GM12878 (cell line): ENCODE measurements around the gene EIF2S1. TPM values are rescaled to one million over a fixed set of nuclear protein-coding genes. Genes with fewer than 3 reads are reported as not detected.

ENCODE experiments used
- ATAC-seq: fragments of 200-7000 bp; cut with Tn5 transposase; 3 replicates; pipeline ENCODE4 v1.9.1; 2020; ENCODE audit warnings: mild to moderate bottlenecking, moderate library complexity
- BruUV-seq: library from RNA; stranded (reverse); fragments of 400-500 nt; replicated peaks from 2 replicates; lab custom pipeline; 2021; lab: Mats Ljungman, UMichigan
- CTCF ChIA-PET: fragments of 300-600 bp; sonication (Branson Sonifier 250); formaldehyde crosslinking; extraction: SDS; loops from one replicate; lab custom pipeline; 2021; ENCODE audit warnings: inconsistent platforms; lab: Yijun Ruan, JAX
- POLR2A ChIA-PET: fragments of 350-600 bp; formaldehyde crosslinking; extraction: SDS; loops from one replicate; lab custom pipeline; 2021; ENCODE audit warnings: inconsistent platforms; lab: Charles Lee
- RAD21 ChIA-PET: fragments of 300-600 bp; sonication (Branson Sonifier 250); formaldehyde crosslinking; loops from one replicate; lab custom pipeline; 2023; ENCODE audit warnings: antibody characterized with exemption; ENCODE audit not compliant: unreplicated experiment; lab: Charles Lee
- SMC1A ChIA-PET: fragments of 300-600 bp; sonication (Branson Sonifier 250); formaldehyde crosslinking; loops from one replicate; lab custom pipeline; 2023; ENCODE audit not compliant: unreplicated experiment, uncharacterized antibody; lab: Charles Lee
- DNase-seq: peaks from one replicate; pipeline ENCODE4 v3.0.0-alpha.2; 2011; ENCODE audit warnings: low read depth, low spot score
- FAIRE-seq: peaks from 3 replicates; lab custom pipeline; 2011; peaks lifted over from hg19 to GRCh38; lab: Jason Lieb, UNC
- H2AFZ ChIP-seq: 2 replicates; pipeline ENCODE4 v1.6.0; 2011; ENCODE audit warnings: low read depth, low read length, control low read depth; ENCODE audit not compliant: control insufficient read depth
- H3K27ac ChIP-seq: 2 replicates; pipeline ENCODE4 v1.5.1; 2011; ENCODE audit warnings: control low read depth; ENCODE audit not compliant: control insufficient read depth, insufficient read depth
- H3K27me3 ChIP-seq, 2 experiments: replicated peaks in 1 of 2; 2 replicates each; pipeline versions ENCODE4 v1.6.0 to v1.6.1; 2011; ENCODE audit warnings: low read length in 1 of 2; ENCODE audit not compliant: control insufficient read depth in 2 of 2, insufficient read depth in 2 of 2
- H3K36me3 ChIP-seq, 2 experiments: 2 replicates each; pipeline ENCODE4 v1.5.1; 2011; ENCODE audit warnings: low read length in 1 of 2; ENCODE audit not compliant: control insufficient read depth in 2 of 2, insufficient read depth in 2 of 2
- H3K4me1 ChIP-seq: 2 replicates; pipeline ENCODE4 v1.6.1; 2011; ENCODE audit warnings: mild to moderate bottlenecking, low read length, moderate library complexity, mixed read lengths; ENCODE audit not compliant: control insufficient read depth, insufficient read depth
- H3K4me2 ChIP-seq: 2 replicates; pipeline ENCODE4 v1.6.0; 2011; ENCODE audit warnings: control low read depth; ENCODE audit not compliant: control insufficient read depth, insufficient read depth
- H3K4me3 ChIP-seq: fragments of 200-600 bp; sonication (generic); 2 replicates; pipeline ENCODE4 v1.5.1; 2016
- H3K79me2 ChIP-seq: 2 replicates; pipeline ENCODE4 v1.6.0; 2011; ENCODE audit warnings: low read length; ENCODE audit not compliant: control insufficient read depth, insufficient read depth
- H3K9ac ChIP-seq: 2 replicates; pipeline ENCODE4 v1.8.0; 2011; ENCODE audit warnings: low read length, control low read depth, mixed read lengths; ENCODE audit not compliant: control insufficient read depth, insufficient read depth
- H3K9me3 ChIP-seq: replicated peaks from 3 replicates; pipeline ENCODE4 v1.5.1; 2011; ENCODE audit warnings: mild to moderate bottlenecking, low read length; ENCODE audit not compliant: control insufficient read depth, insufficient read depth
- H4K20me1 ChIP-seq: 2 replicates; pipeline ENCODE4 v1.6.0; 2011; ENCODE audit not compliant: control insufficient read depth, insufficient read depth
- FOXK2 ChIP-seq: fragments of 450-650 bp; IDR thresholded peaks from 2 replicates; pipeline ENCODE4 v1.6.1; 2017; ENCODE audit warnings: mild to moderate bottlenecking, moderate library complexity
- NR2C1 ChIP-seq: fragments of 450-650 bp; IDR thresholded peaks from 2 replicates; pipeline ENCODE4 v1.6.1; 2017; ENCODE audit warnings: antibody characterized with exemption, mild to moderate bottlenecking, moderate library complexity
- RB1 ChIP-seq: fragments of 450-650 bp; formaldehyde crosslinking; IDR thresholded peaks from 2 replicates; pipeline ENCODE4 v1.6.1; 2017; ENCODE audit warnings: mild to moderate bottlenecking, borderline replicate concordance
- RCOR1 ChIP-seq: conservative IDR thresholded peaks from 2 replicates; pipeline ENCODE4 v1.6.1; 2012; ENCODE audit warnings: low read depth, low read length, improper control_type of control experiment
- WGBS: methylation state at CpG from one replicate; pipeline ENCODE4 v1.1.6; 2016; ENCODE audit warnings: low lambda C conversion rate; ENCODE audit not compliant: insufficient replicate concordance, insufficient coverage; ENCODE audit errors: missing lambda C conversion rate; 5-methylcytosine and 5-hydroxymethylcytosine counted together
- in situ Hi-C: fragments of 300-500 bp; cut with MboI; formaldehyde crosslinking; loops from 9 replicates; pipeline ENCODE4 v1.14.3; 2018; ENCODE audit warnings: mixed read lengths
- intact Hi-C: fragments of 100-400 bp; cut with micrococcal nuclease; formaldehyde crosslinking; loops from one replicate; pipeline ENCODE4 v1.14.2; 2022; ENCODE audit not compliant: unreplicated experiment
- polyA plus RNA-seq, 11 experiments: library from polyadenylated mRNA; depleted of rRNA in 4 of 11; unstranded in 6 of 11; stranded (reverse) in 5 of 11; fragments of >200 nt; fragmentation: Nextera tagmentation in 4 of 11; fragmentation: Illumina TruSeq in 1 of 11; extraction: Ambion mirVana in 4 of 11; extraction: Trizol in 1 of 11; gene quantifications; 1 replicate in 1 of 11; 2 replicates in 10 of 11; pipeline versions ENCODE4 v1.2.1 to v1.2.3, GENCODE V29; 2011 to 2016; ENCODE audit warnings: inconsistent platforms in 2 of 11, missing spikeins in 2 of 11, low read depth in 1 of 11
- total RNA-seq, 4 experiments: library from RNA; depleted of rRNA in 3 of 4; stranded (reverse); fragments of >200 nt in 3 of 4; fragmentation: Illumina TruSeq in 1 of 4; extraction: Trizol in 1 of 4; gene quantifications; 2 replicates each; pipeline versions ENCODE4 v1.2.1 to v1.2.3, GENCODE V29; 2013 to 2021
- TF ChIP-seq, protein P1 (sequence below): IDR thresholded peaks from 2 replicates; pipeline ENCODE4 v1.6.1; 2012; ENCODE audit warnings: low read length, inconsistent platforms
- TF ChIP-seq, protein P2 (sequence below): fragments of 450-650 bp; IDR thresholded peaks from 2 replicates; pipeline ENCODE4 v1.6.1; 2017; ENCODE audit warnings: mild to moderate bottlenecking, moderate library complexity
- TF ChIP-seq, protein P3 (sequence below): IDR thresholded peaks from 2 replicates; pipeline ENCODE4 v1.6.1; 2012; ENCODE audit warnings: low read depth, low read length, improper control_type of control experiment
- TF ChIP-seq, protein P4 (sequence below): fragments of 450-650 bp; IDR thresholded peaks from 2 replicates; pipeline ENCODE4 v1.6.1; 2018; ENCODE audit warnings: borderline replicate concordance, mild to moderate bottlenecking; ENCODE audit not compliant: partially characterized antibody
- TF ChIP-seq, protein P5 (sequence below): IDR thresholded peaks from 2 replicates; pipeline ENCODE4 v1.6.1; 2011; ENCODE audit warnings: low read depth, low read length, improper control_type of control experiment, borderline replicate concordance

The EIF2S1 gene
- total and polyA plus RNA-seq, 10 of the 15 experiments (the other 5 are each of a cell fraction or from before 2014, with no cell fraction given) = 155 to 563 (median 262) TPM

DNA sequence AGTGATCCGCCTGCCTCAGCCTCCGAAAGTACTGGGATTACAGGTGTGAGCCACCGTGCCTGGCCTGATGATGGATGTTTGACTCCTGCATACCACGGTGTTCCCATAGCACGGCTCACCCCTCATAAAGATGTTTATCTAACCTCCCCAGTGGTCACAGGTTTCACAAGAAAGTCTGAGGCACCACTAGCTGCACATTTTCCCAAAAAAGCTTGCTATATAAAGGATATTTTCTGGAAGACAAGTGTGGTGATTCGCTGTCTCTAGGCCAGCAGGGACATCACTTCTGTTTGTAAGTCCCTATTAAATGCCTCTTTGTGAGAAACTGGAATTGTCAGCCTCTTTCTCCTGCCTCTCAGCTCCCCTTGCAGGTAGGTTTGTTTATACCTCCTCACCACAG, 33.6 kb downstream of the EIF2S1 start:
- H3K4me1 ChIP-seq = no peaks in the 10 kb centered on the region
- in situ Hi-C loops (no loop called here), intact Hi-C loops (no loop called here)
- H4K20me1 ChIP-seq = no peaks in the 10 kb centered on the region
- H3K27me3 ChIP-seq = no peaks in the 10 kb centered on the region
- no peak overlapping the region for H3K9ac ChIP-seq
- ATAC-seq (no peak), DNase-seq (no peak), FAIRE-seq (no peak)
- no peaks in the 10 kb centered on the region for H3K36me3 ChIP-seq
- no peak overlapping the region for H2AFZ ChIP-seq
- H3K27ac ChIP-seq = no peak overlapping the region
- H3K4me3 ChIP-seq = no peak overlapping the region
- POLR2A ChIA-PET = no interaction called here
- RAD21 ChIA-PET = no interaction called here
- no peak overlapping the region for H3K4me2 ChIP-seq
- no peaks in the 10 kb centered on the region for H3K79me2 ChIP-seq
- no TSS peak for BruUV-seq
- no peaks in the 10 kb centered on the region for H3K9me3 ChIP-seq
- SMC1A ChIA-PET = interaction anchor here (1.5 kb wide), 1 partner anchor 9 kb away, joined by 3 read pairs; no protein-coding TSS in a partner anchor
- CTCF ChIA-PET = no interaction called here
- WGBS = 70% methylated on average over 6 of the region's 6 CpGs
- TF ChIP-seq, protein P1, sequence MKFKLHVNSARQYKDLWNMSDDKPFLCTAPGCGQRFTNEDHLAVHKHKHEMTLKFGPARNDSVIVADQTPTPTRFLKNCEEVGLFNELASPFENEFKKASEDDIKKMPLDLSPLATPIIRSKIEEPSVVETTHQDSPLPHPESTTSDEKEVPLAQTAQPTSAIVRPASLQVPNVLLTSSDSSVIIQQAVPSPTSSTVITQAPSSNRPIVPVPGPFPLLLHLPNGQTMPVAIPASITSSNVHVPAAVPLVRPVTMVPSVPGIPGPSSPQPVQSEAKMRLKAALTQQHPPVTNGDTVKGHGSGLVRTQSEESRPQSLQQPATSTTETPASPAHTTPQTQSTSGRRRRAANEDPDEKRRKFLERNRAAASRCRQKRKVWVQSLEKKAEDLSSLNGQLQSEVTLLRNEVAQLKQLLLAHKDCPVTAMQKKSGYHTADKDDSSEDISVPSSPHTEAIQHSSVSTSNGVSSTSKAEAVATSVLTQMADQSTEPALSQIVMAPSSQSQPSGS = no peak
- TF ChIP-seq, protein P2, sequence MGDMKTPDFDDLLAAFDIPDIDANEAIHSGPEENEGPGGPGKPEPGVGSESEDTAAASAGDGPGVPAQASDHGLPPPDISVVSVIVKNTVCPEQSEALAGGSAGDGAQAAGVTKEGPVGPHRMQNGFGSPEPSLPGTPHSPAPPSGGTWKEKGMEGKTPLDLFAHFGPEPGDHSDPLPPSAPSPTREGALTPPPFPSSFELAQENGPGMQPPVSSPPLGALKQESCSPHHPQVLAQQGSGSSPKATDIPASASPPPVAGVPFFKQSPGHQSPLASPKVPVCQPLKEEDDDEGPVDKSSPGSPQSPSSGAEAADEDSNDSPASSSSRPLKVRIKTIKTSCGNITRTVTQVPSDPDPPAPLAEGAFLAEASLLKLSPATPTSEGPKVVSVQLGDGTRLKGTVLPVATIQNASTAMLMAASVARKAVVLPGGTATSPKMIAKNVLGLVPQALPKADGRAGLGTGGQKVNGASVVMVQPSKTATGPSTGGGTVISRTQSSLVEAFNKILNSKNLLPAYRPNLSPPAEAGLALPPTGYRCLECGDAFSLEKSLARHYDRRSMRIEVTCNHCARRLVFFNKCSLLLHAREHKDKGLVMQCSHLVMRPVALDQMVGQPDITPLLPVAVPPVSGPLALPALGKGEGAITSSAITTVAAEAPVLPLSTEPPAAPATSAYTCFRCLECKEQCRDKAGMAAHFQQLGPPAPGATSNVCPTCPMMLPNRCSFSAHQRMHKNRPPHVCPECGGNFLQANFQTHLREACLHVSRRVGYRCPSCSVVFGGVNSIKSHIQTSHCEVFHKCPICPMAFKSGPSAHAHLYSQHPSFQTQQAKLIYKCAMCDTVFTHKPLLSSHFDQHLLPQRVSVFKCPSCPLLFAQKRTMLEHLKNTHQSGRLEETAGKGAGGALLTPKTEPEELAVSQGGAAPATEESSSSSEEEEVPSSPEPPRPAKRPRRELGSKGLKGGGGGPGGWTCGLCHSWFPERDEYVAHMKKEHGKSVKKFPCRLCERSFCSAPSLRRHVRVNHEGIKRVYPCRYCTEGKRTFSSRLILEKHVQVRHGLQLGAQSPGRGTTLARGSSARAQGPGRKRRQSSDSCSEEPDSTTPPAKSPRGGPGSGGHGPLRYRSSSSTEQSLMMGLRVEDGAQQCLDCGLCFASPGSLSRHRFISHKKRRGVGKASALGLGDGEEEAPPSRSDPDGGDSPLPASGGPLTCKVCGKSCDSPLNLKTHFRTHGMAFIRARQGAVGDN = no peak
- TF ChIP-seq, protein P3, sequence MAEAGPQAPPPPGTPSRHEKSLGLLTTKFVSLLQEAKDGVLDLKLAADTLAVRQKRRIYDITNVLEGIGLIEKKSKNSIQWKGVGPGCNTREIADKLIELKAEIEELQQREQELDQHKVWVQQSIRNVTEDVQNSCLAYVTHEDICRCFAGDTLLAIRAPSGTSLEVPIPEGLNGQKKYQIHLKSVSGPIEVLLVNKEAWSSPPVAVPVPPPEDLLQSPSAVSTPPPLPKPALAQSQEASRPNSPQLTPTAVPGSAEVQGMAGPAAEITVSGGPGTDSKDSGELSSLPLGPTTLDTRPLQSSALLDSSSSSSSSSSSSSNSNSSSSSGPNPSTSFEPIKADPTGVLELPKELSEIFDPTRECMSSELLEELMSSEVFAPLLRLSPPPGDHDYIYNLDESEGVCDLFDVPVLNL = no peak
- TF ChIP-seq RCOR1 (no peak), NR2C1 (no peak), FOXK2 (no peak), RB1 (no peak)
- TF ChIP-seq, protein P4, sequence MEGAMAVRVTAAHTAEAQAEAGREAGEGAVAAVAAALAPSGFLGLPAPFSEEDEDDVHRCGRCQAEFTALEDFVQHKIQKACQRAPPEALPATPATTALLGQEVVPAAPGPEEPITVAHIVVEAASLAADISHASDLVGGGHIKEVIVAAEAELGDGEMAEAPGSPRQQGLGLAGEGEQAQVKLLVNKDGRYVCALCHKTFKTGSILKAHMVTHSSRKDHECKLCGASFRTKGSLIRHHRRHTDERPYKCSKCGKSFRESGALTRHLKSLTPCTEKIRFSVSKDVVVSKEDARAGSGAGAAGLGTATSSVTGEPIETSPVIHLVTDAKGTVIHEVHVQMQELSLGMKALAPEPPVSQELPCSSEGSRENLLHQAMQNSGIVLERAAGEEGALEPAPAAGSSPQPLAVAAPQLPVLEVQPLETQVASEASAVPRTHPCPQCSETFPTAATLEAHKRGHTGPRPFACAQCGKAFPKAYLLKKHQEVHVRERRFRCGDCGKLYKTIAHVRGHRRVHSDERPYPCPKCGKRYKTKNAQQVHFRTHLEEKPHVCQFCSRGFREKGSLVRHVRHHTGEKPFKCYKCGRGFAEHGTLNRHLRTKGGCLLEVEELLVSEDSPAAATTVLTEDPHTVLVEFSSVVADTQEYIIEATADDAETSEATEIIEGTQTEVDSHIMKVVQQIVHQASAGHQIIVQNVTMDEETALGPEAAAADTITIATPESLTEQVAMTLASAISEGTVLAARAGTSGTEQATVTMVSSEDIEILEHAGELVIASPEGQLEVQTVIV = no peak
- TF ChIP-seq, protein P5, sequence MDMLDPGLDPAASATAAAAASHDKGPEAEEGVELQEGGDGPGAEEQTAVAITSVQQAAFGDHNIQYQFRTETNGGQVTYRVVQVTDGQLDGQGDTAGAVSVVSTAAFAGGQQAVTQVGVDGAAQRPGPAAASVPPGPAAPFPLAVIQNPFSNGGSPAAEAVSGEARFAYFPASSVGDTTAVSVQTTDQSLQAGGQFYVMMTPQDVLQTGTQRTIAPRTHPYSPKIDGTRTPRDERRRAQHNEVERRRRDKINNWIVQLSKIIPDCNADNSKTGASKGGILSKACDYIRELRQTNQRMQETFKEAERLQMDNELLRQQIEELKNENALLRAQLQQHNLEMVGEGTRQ = no peak
